HG03378 (cell line): ENCODE measurements around the gene LZTR1.
"Not testable (repeated sequence)": the region's sequence is repeated elsewhere in the genome, so short reads cannot be mapped to it uniquely, and the experiment has no call there.

Source experiments
- ATAC-seq: cut with Tn5 transposase; IDR thresholded peaks from one replicate; pipeline ENCODE4 v1.9.1; 2021; ENCODE audit warnings: mild to moderate bottlenecking, moderate library complexity; ENCODE audit not compliant: unreplicated experiment

The LZTR1 gene

GRCh38 chr22:20965104-20965887, 16.8 kb upstream of the LZTR1 start:
- no peak for ATAC-seq

GRCh38 chr22:20965888-20966855, 15.9 kb upstream of the LZTR1 start:
- no peak for ATAC-seq

- no peak for ATAC-seq
Observed at GRCh38 chr22:20966883-20967696, 15.0 kb upstream of the LZTR1 start, which contains the start of gene AIFM3. TSS of gene AIFM3 (plus strand) at chr22:20967255. CDS start at chr22:20967945, 690 bp downstream.

- ATAC-seq: no peak
Observed at GRCh38 chr22:20967697-20968211, 14.3 kb upstream of the LZTR1 start.

DNA sequence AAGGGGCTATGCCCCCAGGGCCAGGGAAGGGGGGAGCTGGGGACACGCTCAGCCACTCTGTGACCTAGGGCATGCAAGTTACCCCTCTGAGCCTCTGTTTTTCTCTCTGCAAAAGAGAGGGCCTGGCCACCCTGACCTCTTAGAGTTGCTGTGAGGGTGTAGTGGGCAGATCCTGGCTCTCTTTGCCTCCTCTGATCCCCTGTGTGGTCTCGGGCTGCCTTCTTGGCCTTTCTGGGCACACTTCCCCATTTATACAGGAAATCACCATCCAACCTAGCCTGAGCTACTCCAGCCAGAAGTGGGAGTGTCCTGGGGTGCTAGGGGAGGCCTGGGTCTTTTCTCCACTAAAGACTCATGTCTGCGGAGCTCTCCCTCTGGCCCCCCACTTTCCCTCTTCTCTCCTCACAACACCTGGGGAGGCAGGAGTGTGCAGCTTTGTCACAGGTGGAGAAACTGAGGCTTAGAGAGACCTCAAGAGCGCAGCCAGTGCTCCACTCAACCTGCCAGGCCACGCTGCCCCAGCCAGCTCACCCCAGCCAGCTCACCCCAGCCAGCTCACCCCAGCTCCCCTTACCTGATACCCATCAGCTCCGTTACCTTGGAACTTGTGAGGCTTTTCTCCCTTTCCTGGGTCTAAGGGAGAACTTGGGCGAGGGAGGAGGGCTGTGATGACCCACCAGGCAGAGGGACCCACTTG, 13.7 kb upstream of the LZTR1 start:
- no peak for ATAC-seq

- no peak for ATAC-seq
Observed at GRCh38 chr22:20970939-20971657, 11.0 kb upstream of the LZTR1 start.

GRCh38 chr22:20972014-20972694, 9.9 kb upstream of the LZTR1 start:
- not testable (repeated sequence) for ATAC-seq

GRCh38 chr22:20972933-20973577, 9.0 kb upstream of the LZTR1 start:
- no peak for ATAC-seq

DNA sequence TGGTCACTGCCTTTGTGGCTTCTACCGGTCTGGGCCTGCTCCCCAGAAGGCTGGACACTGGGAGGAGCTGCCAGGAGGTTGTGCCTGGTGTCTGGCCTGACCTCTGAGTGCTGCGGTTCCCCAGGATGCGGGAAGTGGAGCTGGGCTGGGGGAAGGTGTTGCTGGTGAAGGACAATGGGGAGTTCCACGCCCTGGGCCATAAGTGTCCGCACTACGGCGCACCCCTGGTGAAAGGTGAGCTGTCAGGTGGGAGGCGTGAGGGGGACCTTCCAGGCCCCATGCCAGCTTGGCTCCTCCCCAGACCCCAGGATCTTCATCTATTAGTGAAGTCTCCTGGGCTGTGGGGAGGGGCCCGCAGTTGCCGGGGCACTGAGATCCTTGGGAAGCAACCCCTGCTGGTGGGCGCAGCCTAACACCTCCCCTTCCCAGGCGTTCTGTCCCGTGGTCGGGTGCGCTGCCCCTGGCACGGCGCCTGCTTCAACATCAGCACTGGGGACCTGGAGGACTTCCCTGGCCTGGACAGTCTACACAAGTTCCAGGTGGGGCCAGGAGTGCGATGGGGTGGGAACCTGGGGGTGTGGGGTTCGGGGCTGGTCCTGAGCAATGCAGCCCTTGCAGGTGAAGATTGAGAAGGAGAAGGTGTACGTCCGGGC, 8.3 kb upstream of the LZTR1 start:
- ATAC-seq: no peak

DNA sequence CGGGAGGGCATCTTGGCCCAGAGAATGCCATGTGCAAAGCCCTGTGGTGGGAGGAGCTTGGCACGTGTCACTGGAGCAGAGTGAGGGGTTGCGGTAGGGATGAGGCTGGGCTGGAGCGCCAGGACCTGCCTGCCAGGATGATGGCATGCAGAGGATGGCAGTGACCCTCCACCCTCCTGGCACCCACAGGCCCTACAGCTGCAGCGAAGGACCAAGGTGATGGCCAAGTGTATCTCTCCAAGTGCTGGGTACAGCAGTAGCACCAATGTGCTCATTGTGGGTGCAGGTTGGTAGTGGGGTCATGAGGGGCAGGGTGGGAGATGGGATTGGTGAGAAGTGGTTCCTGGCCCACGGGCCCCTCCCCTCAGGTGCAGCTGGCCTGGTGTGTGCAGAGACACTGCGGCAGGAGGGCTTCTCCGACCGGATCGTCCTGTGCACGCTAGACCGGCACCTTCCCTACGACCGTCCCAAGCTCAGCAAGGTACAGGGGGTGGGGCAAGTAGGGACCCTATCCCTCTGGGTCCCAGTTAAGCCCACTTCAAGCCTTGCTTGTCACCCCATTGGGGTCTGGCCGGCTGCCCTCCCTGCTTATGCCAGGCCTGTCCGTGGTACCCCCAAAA, 7.7 kb upstream of the LZTR1 start:
- no peak for ATAC-seq

DNA sequence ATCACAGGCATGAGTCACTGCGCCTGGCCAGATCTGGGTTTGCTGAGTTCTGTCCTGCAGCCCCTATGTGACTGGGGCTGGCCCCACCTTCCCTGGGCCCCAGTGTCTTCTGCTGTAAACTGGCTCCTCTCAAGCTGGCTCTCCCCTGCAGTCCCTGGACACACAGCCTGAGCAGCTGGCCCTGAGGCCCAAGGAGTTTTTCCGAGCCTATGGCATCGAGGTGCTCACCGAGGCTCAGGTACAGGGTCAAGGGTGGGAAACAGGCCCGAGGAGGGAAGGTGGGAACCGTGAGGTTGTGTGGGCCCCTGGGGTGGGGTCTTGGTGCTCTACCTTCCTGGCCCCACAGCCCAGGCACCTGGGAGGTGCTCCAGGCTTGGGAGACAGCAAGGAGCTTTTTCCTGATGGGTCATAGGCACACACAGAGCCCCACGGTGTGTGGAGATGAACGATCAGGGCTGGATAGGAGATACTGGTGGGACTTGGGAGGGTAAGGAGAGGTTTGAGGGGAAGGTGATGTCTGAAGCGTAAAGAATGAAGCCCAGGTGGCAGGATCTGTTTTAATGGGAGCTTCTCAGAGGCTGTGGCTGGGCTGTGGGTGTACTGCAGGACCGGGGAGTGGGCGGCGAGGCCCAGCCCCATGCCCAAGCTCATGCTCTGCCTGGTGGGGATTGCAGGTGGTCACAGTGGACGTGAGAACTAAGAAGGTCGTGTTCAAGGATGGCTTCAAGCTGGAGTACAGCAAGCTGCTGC, 6.4 kb upstream of the LZTR1 start:
- ATAC-seq: no peak

DNA sequence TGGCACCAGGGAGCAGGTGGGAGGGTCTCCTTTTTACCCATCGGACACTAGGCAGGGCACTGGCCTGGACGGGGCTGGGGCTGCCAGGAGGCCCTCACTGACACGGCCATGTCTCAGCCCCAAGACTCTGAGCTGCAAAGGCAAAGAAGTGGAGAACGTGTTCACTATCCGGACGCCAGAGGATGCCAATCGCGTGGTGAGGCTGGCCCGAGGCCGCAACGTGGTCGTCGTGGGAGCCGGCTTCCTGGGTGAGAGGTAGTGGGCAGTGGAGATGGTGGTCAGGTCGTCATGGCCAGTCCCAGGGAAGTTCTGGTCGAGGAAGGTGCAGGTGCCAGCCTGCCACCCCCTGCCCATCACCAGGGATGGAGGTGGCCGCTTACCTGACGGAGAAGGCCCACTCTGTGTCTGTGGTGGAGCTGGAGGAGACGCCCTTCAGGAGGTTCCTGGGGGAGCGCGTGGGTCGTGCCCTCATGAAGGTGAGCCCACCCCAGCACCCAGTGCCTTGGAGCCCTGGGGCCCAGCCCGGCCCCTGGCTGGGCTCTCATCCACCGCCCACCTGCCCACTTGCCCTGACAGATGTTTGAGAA, 5.7 kb upstream of the LZTR1 start:
- no peak for ATAC-seq

DNA sequence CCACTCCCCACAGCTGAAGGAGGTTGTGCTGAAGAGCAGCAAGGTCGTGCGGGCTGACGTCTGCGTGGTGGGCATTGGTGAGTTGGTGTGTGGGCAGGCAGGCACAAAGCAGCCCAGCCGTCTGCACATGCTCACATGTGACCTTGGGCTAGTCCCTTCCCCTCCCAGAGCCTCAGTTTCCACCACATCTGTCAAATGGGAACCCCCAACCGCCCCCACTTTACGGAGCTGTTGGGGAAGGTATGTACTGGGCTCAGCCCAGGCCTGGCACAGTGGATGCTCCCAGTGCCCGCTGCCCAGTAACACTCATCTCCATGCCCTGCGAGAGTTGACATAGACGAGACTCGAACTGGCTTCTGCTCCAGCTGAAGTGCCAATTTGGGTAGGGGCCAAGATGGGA, 5.1 kb upstream of the LZTR1 start:
- ATAC-seq: no peak

- ATAC-seq: no peak
Observed at GRCh38 chr22:20977516-20978170, 4.5 kb upstream of the LZTR1 start.

DNA sequence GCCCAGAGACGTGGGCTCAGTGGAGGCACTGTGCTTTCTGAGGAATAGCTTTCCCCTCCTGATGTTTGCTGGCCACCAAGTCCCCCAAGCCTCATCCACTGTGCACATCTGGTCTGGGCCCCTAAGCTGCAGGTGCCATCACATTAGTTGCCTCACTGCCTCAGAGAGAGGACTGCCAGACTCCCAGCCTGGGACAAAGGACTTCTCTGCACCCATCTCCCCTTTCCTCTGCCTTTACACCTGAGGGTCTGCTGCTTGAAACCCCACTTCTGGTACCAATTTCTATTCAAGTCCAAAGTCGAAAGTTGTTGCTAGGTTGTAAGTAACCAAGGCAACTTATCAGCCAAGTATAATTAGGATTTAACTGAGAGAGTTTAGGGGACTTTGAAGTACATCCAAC, 3.7 kb upstream of the LZTR1 start:
- ATAC-seq: no peak
